Measurements from ENCODE around the gene PBX4.

PBX4 gene

GRCh38 chr19:19637186-19637522 is 18.7 kb upstream of the PBX4 start:
- Histone ChIP-seq H3K9me3 (ENCODE audit: insufficient read depth, low read length) (no peaks in the 10 kb centered on the region), H3K9ac (ENCODE audit: insufficient read length, low read depth) (no peak overlapping the region), H3K4me1 (ENCODE audit: insufficient read depth, insufficient read length) (peaks cover 4% of the 10 kb centered on the region), H3K36me3 (ENCODE audit: insufficient read depth, insufficient read length, low read length) (peaks cover 68% of the 10 kb centered on the region), H3K4me3 (ENCODE audit: insufficient read length, low read depth) (no peak overlapping the region), H3K27me3 (ENCODE audit: insufficient read depth, insufficient read length) (no peaks in the 10 kb centered on the region)
- DNase-seq (ENCODE audit: low read depth, low spot score), result no peak
- TF ChIP-seq YY1 (IDR thresholded peaks at IDR 0.05; ENCODE audit: insufficient read depth, insufficient read length) (no peak), ZNF274 (IDR thresholded peaks at IDR 0.05; ENCODE audit: low read depth, low read length) (no peak), SUZ12 (IDR thresholded peaks at IDR 0.05; ENCODE audit: extremely low read depth, insufficient read depth, insufficient read length) (no peak)

DNA sequence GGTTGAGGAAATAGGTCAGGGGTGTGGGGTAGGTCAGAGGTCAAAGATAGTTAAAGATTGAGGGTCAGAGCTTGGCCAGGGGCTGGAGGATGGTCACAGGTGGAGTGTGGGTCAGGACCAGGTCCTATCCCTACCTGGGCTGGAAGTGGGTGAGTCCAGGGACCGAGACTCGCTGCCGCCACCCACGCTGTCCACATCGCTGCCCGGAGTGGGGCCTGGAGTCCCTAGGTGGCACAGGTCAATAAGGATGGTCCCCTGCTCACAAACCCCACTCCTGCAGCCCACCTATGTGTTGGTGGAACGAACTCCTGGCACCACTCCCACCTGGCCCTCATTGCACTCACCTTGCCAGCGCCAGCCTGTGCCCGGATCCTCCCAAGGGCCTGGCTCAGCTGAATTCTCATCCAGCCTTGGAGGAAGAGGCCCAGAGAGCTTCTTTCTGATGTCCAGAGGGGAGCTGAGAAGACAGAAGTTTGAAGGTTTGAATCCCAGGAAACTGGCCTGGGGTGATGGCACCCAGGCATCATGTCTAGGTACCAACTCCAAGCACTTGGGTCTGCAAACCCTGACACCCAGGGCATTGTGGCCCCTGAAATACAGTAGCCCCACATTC is 18.2 kb upstream of the PBX4 start:
- Histone ChIP-seq H3K27me3 (ENCODE audit: insufficient read depth, insufficient read length) (no peaks in the 10 kb centered on the region), H3K4me1 (ENCODE audit: insufficient read depth, insufficient read length) (peaks cover 4% of the 10 kb centered on the region), H3K9ac (ENCODE audit: insufficient read length, low read depth) (no peak overlapping the region), H3K9me3 (ENCODE audit: insufficient read depth, low read length) (no peaks in the 10 kb centered on the region), H3K4me3 (ENCODE audit: insufficient read length, low read depth) (no peak overlapping the region), H3K36me3 (ENCODE audit: insufficient read depth, insufficient read length, low read length) (peaks cover 66% of the 10 kb centered on the region)
- DNase-seq (ENCODE audit: low read depth, low spot score), result no peak
- TF ChIP-seq YY1 (IDR thresholded peaks at IDR 0.05; ENCODE audit: insufficient read depth, insufficient read length) (no peak), SUZ12 (IDR thresholded peaks at IDR 0.05; ENCODE audit: extremely low read depth, insufficient read depth, insufficient read length) (no peak), ZNF274 (IDR thresholded peaks at IDR 0.05; ENCODE audit: low read depth, low read length) (no peak)

DNA sequence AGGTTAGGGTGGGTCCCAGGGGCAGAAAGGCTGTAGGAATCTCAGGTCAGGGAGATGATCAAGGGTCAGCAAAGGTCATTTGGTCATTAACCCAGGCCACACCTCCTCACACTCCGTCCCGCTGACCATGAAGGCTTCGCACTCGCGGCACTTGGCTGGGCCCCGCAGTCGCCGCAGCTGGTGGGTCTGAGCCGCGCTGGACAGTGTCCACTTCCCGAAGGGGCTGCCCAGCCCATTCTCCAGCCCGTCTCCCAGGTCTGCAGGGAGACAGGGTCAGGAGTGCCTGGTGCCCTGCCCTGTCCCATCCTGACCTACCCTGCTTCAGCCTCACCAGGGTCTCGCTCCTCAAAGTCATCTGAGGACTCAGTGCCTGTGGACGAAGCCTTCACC is 16.8 kb upstream of the PBX4 start:
- Histone ChIP-seq H3K36me3 (ENCODE audit: insufficient read depth, insufficient read length, low read length) (peaks cover 69% of the 10 kb centered on the region), H3K9ac (ENCODE audit: insufficient read length, low read depth) (no peak overlapping the region), H3K9me3 (ENCODE audit: insufficient read depth, low read length) (no peaks in the 10 kb centered on the region), H3K4me1 (ENCODE audit: insufficient read depth, insufficient read length) (peaks cover 4% of the 10 kb centered on the region), H3K27me3 (ENCODE audit: insufficient read depth, insufficient read length) (no peaks in the 10 kb centered on the region), H3K4me3 (ENCODE audit: insufficient read length, low read depth) (no peak overlapping the region)
- DNase-seq (ENCODE audit: low read depth, low spot score), result no peak
- no peak for TF ChIP-seq SUZ12 (IDR thresholded peaks at IDR 0.05; ENCODE audit: extremely low read depth, insufficient read depth, insufficient read length)
- TF ChIP-seq YY1 (IDR thresholded peaks at IDR 0.05; ENCODE audit: insufficient read depth, insufficient read length), result no peak
- no peak for TF ChIP-seq ZNF274 (IDR thresholded peaks at IDR 0.05; ENCODE audit: low read depth, low read length)

- TF ChIP-seq SUZ12 (IDR thresholded peaks at IDR 0.05; ENCODE audit: extremely low read depth, insufficient read depth, insufficient read length), result no peak
- TF ChIP-seq ZNF274 (IDR thresholded peaks at IDR 0.05; ENCODE audit: low read depth, low read length), result no peak
- TF ChIP-seq YY1 (IDR thresholded peaks at IDR 0.05; ENCODE audit: insufficient read depth, insufficient read length), result no peak
- no peak for DNase-seq (ENCODE audit: low read depth, low spot score)
- no peak overlapping the region for H3K4me3 ChIP-seq (ENCODE audit: insufficient read length, low read depth)
- no peaks in the 10 kb centered on the region for H3K9me3 ChIP-seq (ENCODE audit: insufficient read depth, low read length)
- H3K4me1 ChIP-seq (ENCODE audit: insufficient read depth, insufficient read length), result peaks cover 4% of the 10 kb centered on the region
- no peaks in the 10 kb centered on the region for H3K27me3 ChIP-seq (ENCODE audit: insufficient read depth, insufficient read length)
- H3K36me3 ChIP-seq (ENCODE audit: insufficient read depth, insufficient read length, low read length), result peaks cover 68% of the 10 kb centered on the region
- no peak overlapping the region for H3K9ac ChIP-seq (ENCODE audit: insufficient read length, low read depth)
Measured at GRCh38 chr19:19634516-19635312, 16.2 kb upstream of the PBX4 start.

GRCh38 chr19:19633711-19634515 is 15.4 kb upstream of the PBX4 start:
- no peak for DNase-seq (ENCODE audit: low read depth, low spot score)
- H3K4me3 ChIP-seq (ENCODE audit: insufficient read length, low read depth), result no peak overlapping the region
- H3K36me3 ChIP-seq (ENCODE audit: insufficient read depth, insufficient read length, low read length), result peaks cover 68% of the 10 kb centered on the region
- H3K9ac ChIP-seq (ENCODE audit: insufficient read length, low read depth), result no peak overlapping the region
- H3K4me1 ChIP-seq (ENCODE audit: insufficient read depth, insufficient read length), result peaks cover 7% of the 10 kb centered on the region
- TF ChIP-seq SUZ12 (IDR thresholded peaks at IDR 0.05; ENCODE audit: extremely low read depth, insufficient read depth, insufficient read length), result no peak
- TF ChIP-seq ZNF274 (IDR thresholded peaks at IDR 0.05; ENCODE audit: low read depth, low read length), result no peak
- no peak for TF ChIP-seq YY1 (IDR thresholded peaks at IDR 0.05; ENCODE audit: insufficient read depth, insufficient read length)
- no peaks in the 10 kb centered on the region for H3K9me3 ChIP-seq (ENCODE audit: insufficient read depth, low read length)
- H3K27me3 ChIP-seq (ENCODE audit: insufficient read depth, insufficient read length), result no peaks in the 10 kb centered on the region

DNA sequence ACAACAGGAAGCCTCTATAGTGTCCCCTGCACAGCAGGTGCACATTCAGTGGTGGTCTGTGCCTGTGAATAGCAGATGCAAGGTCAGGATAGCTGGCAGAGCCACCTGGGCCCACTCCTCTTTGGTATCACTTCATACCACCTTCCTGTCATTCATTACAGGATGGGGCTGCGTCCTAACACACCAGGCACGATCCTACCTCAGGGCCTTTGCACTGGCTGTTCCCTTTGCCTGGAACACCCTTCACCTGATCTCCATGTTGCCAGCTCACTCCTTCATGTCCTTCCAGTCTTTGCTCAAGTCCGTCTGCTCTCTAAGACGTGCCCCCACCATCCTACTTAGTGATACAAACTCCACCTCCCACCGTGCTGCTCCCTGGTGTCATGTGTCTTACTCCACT is 14.2 kb upstream of the PBX4 start:
- no peak for DNase-seq (ENCODE audit: low read depth, low spot score)
- no peaks in the 10 kb centered on the region for H3K9me3 ChIP-seq (ENCODE audit: insufficient read depth, low read length)

DNA sequence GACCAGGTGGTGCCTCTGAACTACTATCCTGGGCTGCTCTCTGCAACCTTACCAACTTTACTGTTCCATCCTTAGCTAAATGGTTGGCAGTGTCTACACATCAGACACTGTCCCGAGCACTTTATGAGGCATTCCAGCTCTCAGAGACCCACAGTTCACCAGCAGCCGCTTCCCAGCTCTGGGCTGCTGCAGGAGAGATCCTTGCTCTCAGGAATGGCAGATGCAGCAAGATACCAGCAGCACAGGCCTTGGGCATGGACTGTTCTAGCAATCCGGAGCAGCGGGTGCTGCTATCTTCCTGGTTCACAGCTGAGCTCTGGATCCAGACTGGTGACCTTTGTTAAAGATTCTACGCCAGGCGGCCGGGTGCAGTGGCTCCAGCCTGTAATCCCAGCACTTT is 12.9 kb upstream of the PBX4 start:
- Histone ChIP-seq H3K27me3 (ENCODE audit: insufficient read depth, insufficient read length) (no peaks in the 10 kb centered on the region), H3K4me1 (ENCODE audit: insufficient read depth, insufficient read length) (peaks cover 13% of the 10 kb centered on the region), H3K9ac (ENCODE audit: insufficient read length, low read depth) (no peak overlapping the region), H3K36me3 (ENCODE audit: insufficient read depth, insufficient read length, low read length) (peaks cover 58% of the 10 kb centered on the region), H3K9me3 (ENCODE audit: insufficient read depth, low read length) (no peaks in the 10 kb centered on the region), H3K4me3 (ENCODE audit: insufficient read length, low read depth) (no peak overlapping the region)
- TF ChIP-seq YY1 (IDR thresholded peaks at IDR 0.05; ENCODE audit: insufficient read depth, insufficient read length), result no peak
- no peak for TF ChIP-seq SUZ12 (IDR thresholded peaks at IDR 0.05; ENCODE audit: extremely low read depth, insufficient read depth, insufficient read length)
- no peak for TF ChIP-seq ZNF274 (IDR thresholded peaks at IDR 0.05; ENCODE audit: low read depth, low read length)
- no peak for DNase-seq (ENCODE audit: low read depth, low spot score)

More for the DNA sequence above, 14.2 kb upstream of the PBX4 start:
- TF ChIP-seq SUZ12 (IDR thresholded peaks at IDR 0.05; ENCODE audit: extremely low read depth, insufficient read depth, insufficient read length), result no peak
- TF ChIP-seq ZNF274 (IDR thresholded peaks at IDR 0.05; ENCODE audit: low read depth, low read length), result no peak
- no peak for TF ChIP-seq YY1 (IDR thresholded peaks at IDR 0.05; ENCODE audit: insufficient read depth, insufficient read length)
- Histone ChIP-seq H3K4me1 (ENCODE audit: insufficient read depth, insufficient read length) (peaks cover 5% of the 10 kb centered on the region), H3K27me3 (ENCODE audit: insufficient read depth, insufficient read length) (no peaks in the 10 kb centered on the region), H3K36me3 (ENCODE audit: insufficient read depth, insufficient read length, low read length) (peaks cover 60% of the 10 kb centered on the region), H3K9ac (ENCODE audit: insufficient read length, low read depth) (no peak overlapping the region), H3K4me3 (ENCODE audit: insufficient read length, low read depth) (no peak overlapping the region)

Data from NT2/D1 (cell line).